HK-2 (cell line): Measurements from ENCODE around the gene TWF2.

Experiments
- DNase-seq: peaks from one replicate; pipeline ENCODE4 v3.0.0-alpha.2; 2018; ENCODE audit not compliant: unreplicated experiment

Gene TWF2

GRCh38 chr3:52181543-52181942, 57.4 kb downstream of the TWF2 start:
- DNase-seq: no peak
